DOHH2 (cell line): ENCODE measurements around the gene PITPNC1.

Experiments used
- CTCF ChIP-seq: fragments of 200-600 bp; sonication (generic); IDR thresholded peaks from one replicate; pipeline ENCODE4 v1.5.1; 2014; ENCODE audit warnings: antibody characterized with exemption, mild to moderate bottlenecking, low read depth, low read length; ENCODE audit not compliant: poor library complexity, severe bottlenecking
- EZH2phosphoT487 ChIP-seq: fragments of 200-600 bp; sonication (generic); IDR thresholded peaks from 2 replicates; pipeline ENCODE4 v1.6.1; 2017; ENCODE audit warnings: borderline replicate concordance, mild to moderate bottlenecking, antibody characterized with exemption, low read length, moderate library complexity, mixed read lengths

GRCh38 chr17:67489273-67489672 lies 112.2 kb downstream of the PITPNC1 start:
- TF ChIP-seq CTCF: no peak
- no peak for TF ChIP-seq EZH2phosphoT487
